ENCODE measurements around the gene ALOXE3.

GRCh38 chr17:8124350-8125153 is 6.2 kb upstream of the ALOXE3 start:
- no peak for TF ChIP-seq CTCF (conservative IDR thresholded peaks at IDR 0.05; ENCODE audit: low read depth in 2 of 2)
- TF ChIP-seq EZH2phosphoT487 (IDR thresholded peaks at IDR 0.05; ENCODE audit: unreplicated experiment): no peak
- TF ChIP-seq JUNB (IDR thresholded peaks at IDR 0.05; ENCODE audit: unreplicated experiment): no peak
- TF ChIP-seq POLR2AphosphoS5 (IDR thresholded peaks at IDR 0.05; ENCODE audit: low read depth): no peak
- TF ChIP-seq CREB1 (CRISPR knock-in tag; IDR thresholded peaks at IDR 0.05; ENCODE audit: low read depth): no peak
- TF ChIP-seq ZNF331 (CRISPR knock-in tag; IDR thresholded peaks at IDR 0.05; ENCODE audit: low read depth): no peak
- no peak for TF ChIP-seq NANOG (IDR thresholded peaks at IDR 0.05; ENCODE audit: borderline replicate concordance)
- no peak for TF ChIP-seq REST (IDR thresholded peaks at IDR 0.05; ENCODE audit: unreplicated experiment)
- peak; percentile 72 for TF ChIP-seq EZH2 (IDR thresholded peaks at IDR 0.05; ENCODE audit: low read depth, unreplicated experiment)
- no peak for TF ChIP-seq ETS1 (IDR thresholded peaks at IDR 0.05)
- TF ChIP-seq STAT1 (IDR thresholded peaks at IDR 0.05; ENCODE audit: unreplicated experiment): no peak

All from GM23338 (cell line).